ENCODE data around the gene NRN1.

- TF ChIP-seq EZH2 (IDR thresholded peaks at IDR 0.05; ENCODE audit: borderline replicate concordance, control insufficient read depth, low read depth, low read length) (no peak), POLR2AphosphoS5 (IDR thresholded peaks at IDR 0.05; ENCODE audit: low read length) (no peak), CTCF (IDR thresholded peaks at IDR 0.05 in 2 of 3, conservative IDR thresholded peaks at IDR 0.05 in 1 of 3; ENCODE audit: control insufficient read depth in 2 of 3, extremely low read depth in 1 of 3, insufficient read depth in 1 of 3, low read depth in 3 of 3, low read length in 3 of 3) (no peak), RBBP5 (conservative IDR thresholded peaks at IDR 0.05) (no peak), MEF2A (IDR thresholded peaks at IDR 0.05; ENCODE audit: insufficient read depth, low read depth, low read length) (no peak), ZZZ3 (IDR thresholded peaks at IDR 0.05; ENCODE audit: control insufficient read depth, insufficient read length, low read depth) (no peak), ATF7 (IDR thresholded peaks at IDR 0.05; ENCODE audit: low read depth) (no peak), NRF1 (conservative IDR thresholded peaks at IDR 0.05; ENCODE audit: low read depth, low read length) (no peak), RCOR1 (conservative IDR thresholded peaks at IDR 0.05; ENCODE audit: low read depth, low read length) (no peak), ZNF622 (IDR thresholded peaks at IDR 0.05) (no peak), EGR1 (IDR thresholded peaks at IDR 0.05; ENCODE audit: borderline replicate concordance in 1 of 2, low read depth in 2 of 2, low read length in 2 of 2) (no peak), CEBPB (IDR thresholded peaks at IDR 0.05; ENCODE audit: borderline replicate concordance in 1 of 2, low read depth in 2 of 2, low read length in 2 of 2) (no peak)
- TF ChIP-seq, protein P1, sequence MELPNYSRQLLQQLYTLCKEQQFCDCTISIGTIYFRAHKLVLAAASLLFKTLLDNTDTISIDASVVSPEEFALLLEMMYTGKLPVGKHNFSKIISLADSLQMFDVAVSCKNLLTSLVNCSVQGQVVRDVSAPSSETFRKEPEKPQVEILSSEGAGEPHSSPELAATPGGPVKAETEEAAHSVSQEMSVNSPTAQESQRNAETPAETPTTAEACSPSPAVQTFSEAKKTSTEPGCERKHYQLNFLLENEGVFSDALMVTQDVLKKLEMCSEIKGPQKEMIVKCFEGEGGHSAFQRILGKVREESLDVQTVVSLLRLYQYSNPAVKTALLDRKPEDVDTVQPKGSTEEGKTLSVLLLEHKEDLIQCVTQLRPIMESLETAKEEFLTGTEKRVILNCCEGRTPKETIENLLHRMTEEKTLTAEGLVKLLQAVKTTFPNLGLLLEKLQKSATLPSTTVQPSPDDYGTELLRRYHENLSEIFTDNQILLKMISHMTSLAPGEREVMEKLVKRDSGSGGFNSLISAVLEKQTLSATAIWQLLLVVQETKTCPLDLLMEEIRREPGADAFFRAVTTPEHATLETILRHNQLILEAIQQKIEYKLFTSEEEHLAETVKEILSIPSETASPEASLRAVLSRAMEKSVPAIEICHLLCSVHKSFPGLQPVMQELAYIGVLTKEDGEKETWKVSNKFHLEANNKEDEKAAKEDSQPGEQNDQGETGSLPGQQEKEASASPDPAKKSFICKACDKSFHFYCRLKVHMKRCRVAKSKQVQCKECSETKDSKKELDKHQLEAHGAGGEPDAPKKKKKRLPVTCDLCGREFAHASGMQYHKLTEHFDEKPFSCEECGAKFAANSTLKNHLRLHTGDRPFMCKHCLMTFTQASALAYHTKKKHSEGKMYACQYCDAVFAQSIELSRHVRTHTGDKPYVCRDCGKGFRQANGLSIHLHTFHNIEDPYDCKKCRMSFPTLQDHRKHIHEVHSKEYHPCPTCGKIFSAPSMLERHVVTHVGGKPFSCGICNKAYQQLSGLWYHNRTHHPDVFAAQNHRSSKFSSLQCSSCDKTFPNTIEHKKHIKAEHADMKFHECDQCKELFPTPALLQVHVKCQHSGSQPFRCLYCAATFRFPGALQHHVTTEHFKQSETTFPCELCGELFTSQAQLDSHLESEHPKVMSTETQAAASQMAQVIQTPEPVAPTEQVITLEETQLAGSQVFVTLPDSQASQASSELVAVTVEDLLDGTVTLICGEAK (IDR thresholded peaks at IDR 0.05; ENCODE audit: borderline replicate concordance) = no peak
Observed at GRCh38 chr6:6026513-6027205, 19.9 kb upstream of the NRN1 start.
